Activated naive CD8-positive, alpha-beta T cell treated with anti-CD3 and anti-CD28 coated beads, Interleukin-2, amount 50 U/mL, for 24 hours (primary cell): Measurements from ENCODE around the gene EIF4ENIF1.
A peak's percentile ranks its signal among the peaks of the same experiment; 100 is the strongest.
"Not testable (repeated sequence)": the region's sequence is repeated elsewhere in the genome, so short reads cannot be mapped to it uniquely, and the experiment has no call there.

ENCODE experiments used
- ATAC-seq: fragments of 150-1000 bp; cut with Tn5 transposase; one replicate; pipeline ENCODE4 v1.10.0; 2021
- DNase-seq: peaks from one replicate; pipeline ENCODE4 v3.0.0; 2021
- H3K27ac Mint-ChIP-seq: one replicate; pipeline ENCODE4 v1.8.0; 2021; ENCODE audit warnings: mild to moderate bottlenecking, mixed read lengths
- H3K27me3 Mint-ChIP-seq: one replicate; pipeline ENCODE4 v1.8.0; 2021; ENCODE audit warnings: mixed read lengths
- H3K36me3 Mint-ChIP-seq: one replicate; pipeline ENCODE4 v1.8.0; 2021; ENCODE audit warnings: low read depth, mixed read lengths
- H3K4me1 Mint-ChIP-seq: one replicate; pipeline ENCODE4 v1.8.0; 2021; ENCODE audit warnings: mixed read lengths
- H3K4me3 Mint-ChIP-seq: one replicate; pipeline ENCODE4 v1.8.0; 2021; ENCODE audit warnings: mild to moderate bottlenecking, moderate library complexity, mixed read lengths
- H3K9me3 Mint-ChIP-seq: one replicate; pipeline ENCODE4 v1.8.0; 2021; ENCODE audit warnings: mixed read lengths

The EIF4ENIF1 gene

DNA sequence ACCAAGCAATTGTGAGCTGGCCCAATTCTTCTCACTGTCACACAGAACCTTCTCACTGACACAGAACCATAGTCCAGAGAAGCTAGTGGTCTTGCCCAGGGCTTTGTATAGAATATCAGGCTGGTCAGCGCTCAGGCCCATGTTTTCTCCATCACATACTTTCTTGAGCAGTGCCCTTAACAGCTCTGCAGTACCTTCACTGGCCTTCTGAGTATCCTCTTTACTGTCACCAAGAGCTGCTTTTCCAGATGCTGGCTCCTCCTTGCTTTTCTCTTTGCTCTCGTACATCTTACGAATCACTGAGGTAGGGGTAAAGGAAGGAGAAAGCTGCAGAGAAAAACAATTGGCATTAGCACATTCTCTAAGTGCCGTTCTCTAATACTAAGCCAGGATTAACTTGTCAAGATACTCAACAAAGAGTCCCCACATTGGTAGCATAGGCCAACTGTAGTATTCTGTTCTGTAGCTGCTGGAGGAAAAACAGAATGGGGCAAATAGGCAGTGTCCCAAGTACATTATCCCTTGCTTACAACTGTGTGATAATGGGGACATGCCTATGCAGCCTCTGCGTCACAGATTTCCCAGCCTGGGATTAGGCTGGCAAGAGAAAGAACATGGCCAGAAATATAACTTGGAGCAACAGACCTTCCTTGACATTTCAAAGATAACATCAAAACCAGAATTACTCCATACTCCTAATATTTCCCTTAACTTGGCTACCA, 46.7 kb downstream of the EIF4ENIF1 start:
- H3K27me3 Mint-ChIP-seq: no peaks in the 10 kb centered on the region
- H3K4me1 Mint-ChIP-seq: no peaks in the 10 kb centered on the region
- DNase-seq: no peak
- peaks cover 70% of the 10 kb centered on the region for H3K36me3 Mint-ChIP-seq
- H3K4me3 Mint-ChIP-seq: no peak overlapping the region
- no peak for ATAC-seq
- H3K27ac Mint-ChIP-seq: no peak overlapping the region
- H3K9me3 Mint-ChIP-seq: no peaks in the 10 kb centered on the region

DNA sequence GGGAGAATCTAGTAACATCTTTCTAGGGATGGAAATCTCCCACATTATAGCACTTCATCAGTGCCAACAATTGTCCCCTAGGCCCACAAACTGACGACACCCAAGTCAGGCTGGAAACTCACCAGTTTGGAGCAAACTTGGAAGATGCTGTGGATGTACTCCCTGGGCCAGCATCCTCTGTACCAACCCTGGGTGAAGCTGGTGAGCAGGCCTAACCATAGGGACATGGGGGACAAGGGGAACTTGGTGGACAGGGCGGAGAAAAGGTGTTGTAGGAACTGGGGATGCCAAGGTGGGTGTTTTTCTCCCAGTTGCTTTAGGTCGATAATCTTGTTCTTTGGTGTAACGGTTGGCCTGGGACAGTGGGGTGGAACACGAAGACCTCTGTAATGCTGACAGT, 48.0 kb downstream of the EIF4ENIF1 start:
- no peak overlapping the region for H3K27ac Mint-ChIP-seq
- H3K36me3 Mint-ChIP-seq: peaks cover 80% of the 10 kb centered on the region
- no peak for DNase-seq
- H3K4me1 Mint-ChIP-seq: peaks cover 4% of the 10 kb centered on the region
- no peak for ATAC-seq
- H3K9me3 Mint-ChIP-seq: no peaks in the 10 kb centered on the region
- no peak overlapping the region for H3K4me3 Mint-ChIP-seq
- H3K27me3 Mint-ChIP-seq: no peaks in the 10 kb centered on the region

DNA sequence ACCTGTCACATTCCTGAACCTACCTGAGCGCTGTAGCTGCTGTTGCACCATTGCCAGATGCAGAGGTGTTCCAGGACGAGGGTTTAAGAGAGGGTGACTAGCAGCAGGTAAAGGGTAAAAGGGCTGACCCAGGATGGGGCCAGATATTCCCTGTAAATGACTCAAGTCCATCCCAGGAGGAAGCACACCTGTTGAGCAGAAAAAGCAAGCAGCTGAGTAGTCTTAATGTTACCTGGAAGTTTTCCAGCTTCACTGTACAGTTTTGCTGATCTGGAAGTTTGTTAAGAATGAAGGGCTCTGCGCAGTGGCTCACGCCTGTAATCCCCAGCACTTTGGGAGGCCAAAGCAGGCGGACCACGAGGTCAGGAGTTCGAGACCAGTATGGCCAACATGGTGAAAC, 49.0 kb downstream of the EIF4ENIF1 start:
- Mint-ChIP-seq H3K27ac (no peak overlapping the region), H3K4me1 (peaks cover 4% of the 10 kb centered on the region), H3K9me3 (no peaks in the 10 kb centered on the region), H3K27me3 (no peaks in the 10 kb centered on the region), H3K36me3 (peaks cover 85% of the 10 kb centered on the region), H3K4me3 (no peak overlapping the region)
- no peak for DNase-seq
- ATAC-seq: no peak

DNA sequence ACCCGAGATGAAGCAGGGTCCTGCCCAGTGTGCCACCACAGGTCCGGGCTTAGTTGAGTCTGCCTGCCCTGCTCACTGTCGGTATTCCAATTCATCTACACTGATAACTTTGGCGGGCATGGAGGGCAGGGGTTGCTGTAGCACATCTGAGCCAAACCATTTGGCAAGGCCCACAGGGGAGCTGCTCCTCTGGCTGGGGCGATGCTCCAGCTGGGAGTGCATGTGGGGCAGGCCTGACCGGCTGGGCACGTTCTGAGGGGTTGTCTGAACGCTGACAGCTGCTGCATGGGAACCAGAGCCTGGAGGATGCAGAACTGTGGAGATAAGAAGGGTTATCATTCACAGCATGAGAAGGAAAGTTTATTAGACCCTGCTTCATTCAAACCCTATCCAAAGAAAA, 49.8 kb downstream of the EIF4ENIF1 start:
- no peak for ATAC-seq
- no peaks in the 10 kb centered on the region for H3K27me3 Mint-ChIP-seq
- H3K36me3 Mint-ChIP-seq: peaks cover 82% of the 10 kb centered on the region
- H3K4me3 Mint-ChIP-seq: no peak overlapping the region
- H3K27ac Mint-ChIP-seq: no peak overlapping the region
- DNase-seq: no peak
- H3K4me1 Mint-ChIP-seq: peaks cover 4% of the 10 kb centered on the region
- no peaks in the 10 kb centered on the region for H3K9me3 Mint-ChIP-seq

DNA sequence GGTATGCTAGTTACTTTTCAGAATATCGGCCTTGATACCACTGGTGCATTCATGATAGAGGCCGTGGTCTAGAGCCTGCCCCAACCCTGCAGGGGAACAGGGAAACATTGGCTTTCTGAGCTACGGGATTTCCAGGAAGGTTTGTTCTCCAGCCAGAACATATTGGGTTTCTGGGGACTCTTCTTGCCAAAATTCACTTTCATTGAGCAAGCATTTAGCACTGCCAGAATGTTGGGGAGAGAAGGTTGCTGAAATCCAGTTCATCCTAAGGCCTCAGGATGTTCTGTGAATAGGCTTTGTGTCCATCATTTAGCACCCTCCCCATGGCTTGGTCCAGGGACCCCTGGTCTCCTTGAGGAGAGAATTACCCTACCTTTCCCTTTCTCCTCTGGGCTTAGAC, 53.5 kb downstream of the EIF4ENIF1 start:
- peaks cover 75% of the 10 kb centered on the region for H3K36me3 Mint-ChIP-seq
- peaks cover 4% of the 10 kb centered on the region for H3K4me1 Mint-ChIP-seq
- H3K4me3 Mint-ChIP-seq: no peak overlapping the region
- H3K27ac Mint-ChIP-seq: no peak overlapping the region
- DNase-seq (no peak), ATAC-seq (no peak)
- H3K27me3 Mint-ChIP-seq: no peaks in the 10 kb centered on the region
- no peaks in the 10 kb centered on the region for H3K9me3 Mint-ChIP-seq

DNA sequence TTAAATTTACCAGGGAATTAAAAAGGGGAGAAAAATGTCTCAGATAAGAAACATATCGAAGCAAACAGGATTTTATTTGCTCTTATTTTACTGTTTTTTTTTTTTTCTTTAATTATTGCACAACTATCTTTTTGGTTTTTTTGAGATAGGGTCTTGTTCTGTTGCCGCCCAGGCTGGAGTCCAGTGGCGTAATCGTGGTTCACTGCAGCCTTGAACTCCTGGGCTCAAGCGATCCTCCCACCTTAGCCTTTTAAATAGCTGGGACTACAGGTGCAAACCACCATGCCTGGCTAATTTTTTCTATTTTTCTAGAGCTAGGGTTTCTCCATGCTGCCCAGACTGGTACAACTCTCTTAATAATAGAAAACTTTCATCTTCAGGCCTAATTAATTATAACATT, 57.7 kb downstream of the EIF4ENIF1 start:
- H3K36me3 Mint-ChIP-seq: peaks cover 60% of the 10 kb centered on the region
- H3K4me1 Mint-ChIP-seq: peaks cover 1% of the 10 kb centered on the region
- H3K9me3 Mint-ChIP-seq: no peaks in the 10 kb centered on the region
- ATAC-seq (no peak), DNase-seq (no peak)
- H3K27me3 Mint-ChIP-seq: no peaks in the 10 kb centered on the region
- no peak overlapping the region for H3K27ac Mint-ChIP-seq
- no peak overlapping the region for H3K4me3 Mint-ChIP-seq

DNA sequence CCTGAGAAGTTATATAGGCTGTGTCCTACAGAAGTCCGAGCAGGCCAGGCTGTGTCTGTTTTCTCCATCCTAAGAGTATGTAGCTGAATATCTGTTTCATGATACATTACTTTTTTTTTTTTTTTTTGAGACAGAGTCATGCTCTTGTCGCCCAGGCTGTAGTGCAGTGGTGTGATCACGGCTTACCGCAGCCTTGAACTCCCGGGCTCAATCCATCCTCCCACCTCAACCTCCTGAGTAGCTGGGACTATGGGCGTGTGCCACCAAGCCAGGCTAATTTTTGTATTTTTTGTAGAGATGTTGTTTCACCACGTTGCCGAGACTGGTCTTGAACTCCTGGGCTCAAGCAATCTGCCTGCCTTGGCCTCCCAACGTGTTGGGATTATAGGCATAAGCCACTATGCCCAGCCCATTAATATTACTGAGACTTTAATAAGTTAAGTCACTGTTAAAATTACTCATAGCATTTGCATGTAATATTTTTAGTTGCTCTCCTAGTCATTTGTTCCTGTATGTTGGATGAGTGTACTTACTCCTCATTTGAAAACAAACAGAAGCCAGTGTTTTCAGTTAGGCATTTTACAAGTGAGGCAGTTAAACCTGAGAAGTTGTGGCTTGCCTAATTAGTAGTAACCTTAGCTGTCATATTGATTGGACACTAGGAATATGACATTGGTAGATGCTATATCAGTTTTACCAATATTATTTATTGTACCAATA, 64.2 kb downstream of the EIF4ENIF1 start:
- peaks cover 64% of the 10 kb centered on the region for H3K36me3 Mint-ChIP-seq
- H3K27ac Mint-ChIP-seq: peak overlapping the region; percentile 31
- DNase-seq (no peak), ATAC-seq (no peak)
- H3K4me3 Mint-ChIP-seq: no peak overlapping the region
- H3K9me3 Mint-ChIP-seq: no peaks in the 10 kb centered on the region
- no peaks in the 10 kb centered on the region for H3K4me1 Mint-ChIP-seq
- H3K27me3 Mint-ChIP-seq: no peaks in the 10 kb centered on the region

DNA sequence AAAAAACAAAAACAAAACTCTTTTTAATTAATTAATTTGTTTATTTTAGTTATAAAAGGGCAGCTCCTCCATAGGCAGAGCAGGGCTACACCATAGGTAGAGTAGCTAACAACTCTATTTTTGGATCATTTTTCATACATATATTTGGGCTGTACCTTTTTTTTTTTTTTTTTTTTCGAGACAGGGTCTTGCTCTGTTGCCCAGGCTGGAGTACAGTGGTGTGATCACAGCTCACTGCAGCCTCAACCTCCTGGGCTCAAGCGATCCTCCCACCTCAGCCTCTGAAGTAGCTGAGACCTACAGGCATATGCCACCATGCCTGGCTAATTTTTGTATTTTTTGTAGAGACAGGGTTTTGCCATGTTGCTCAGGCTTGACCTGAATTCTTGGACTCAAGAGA, 87.3 kb downstream of the EIF4ENIF1 start:
- H3K27ac Mint-ChIP-seq, H3K4me3 Mint-ChIP-seq, H3K9me3 Mint-ChIP-seq, ATAC-seq, H3K27me3 Mint-ChIP-seq, DNase-seq: not testable (repeated sequence)
- Mint-ChIP-seq H3K36me3 (peaks cover 37% of the 10 kb centered on the region), H3K4me1 (peaks cover 30% of the 10 kb centered on the region)

DNA sequence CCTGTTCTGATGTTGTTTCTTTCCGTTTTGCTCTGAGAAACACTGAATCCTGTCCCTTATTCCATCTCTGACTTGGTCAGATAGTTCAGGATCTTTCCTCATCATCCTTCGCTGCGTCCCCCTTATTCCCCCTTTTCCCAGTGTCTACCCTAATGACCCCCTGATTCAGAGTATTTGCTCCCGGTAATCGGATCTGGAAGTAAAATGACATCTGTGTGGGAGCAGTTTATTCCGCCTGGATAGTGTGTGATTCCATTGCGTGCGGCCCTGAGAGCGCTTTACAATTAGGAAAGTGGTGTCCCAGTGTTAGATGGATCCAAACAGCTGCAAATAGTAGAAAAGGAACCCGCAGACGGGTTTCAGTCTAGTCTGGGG, 89.6 kb downstream of the EIF4ENIF1 start:
- peaks cover 28% of the 10 kb centered on the region for H3K4me1 Mint-ChIP-seq
- no peaks in the 10 kb centered on the region for H3K27me3 Mint-ChIP-seq
- peak overlapping the region; percentile 98 for H3K27ac Mint-ChIP-seq
- peak overlapping the region; percentile 99 for H3K4me3 Mint-ChIP-seq
- ATAC-seq (no peak), DNase-seq (no peak)
- H3K36me3 Mint-ChIP-seq: peaks cover 25% of the 10 kb centered on the region
- H3K9me3 Mint-ChIP-seq: no peaks in the 10 kb centered on the region

DNA sequence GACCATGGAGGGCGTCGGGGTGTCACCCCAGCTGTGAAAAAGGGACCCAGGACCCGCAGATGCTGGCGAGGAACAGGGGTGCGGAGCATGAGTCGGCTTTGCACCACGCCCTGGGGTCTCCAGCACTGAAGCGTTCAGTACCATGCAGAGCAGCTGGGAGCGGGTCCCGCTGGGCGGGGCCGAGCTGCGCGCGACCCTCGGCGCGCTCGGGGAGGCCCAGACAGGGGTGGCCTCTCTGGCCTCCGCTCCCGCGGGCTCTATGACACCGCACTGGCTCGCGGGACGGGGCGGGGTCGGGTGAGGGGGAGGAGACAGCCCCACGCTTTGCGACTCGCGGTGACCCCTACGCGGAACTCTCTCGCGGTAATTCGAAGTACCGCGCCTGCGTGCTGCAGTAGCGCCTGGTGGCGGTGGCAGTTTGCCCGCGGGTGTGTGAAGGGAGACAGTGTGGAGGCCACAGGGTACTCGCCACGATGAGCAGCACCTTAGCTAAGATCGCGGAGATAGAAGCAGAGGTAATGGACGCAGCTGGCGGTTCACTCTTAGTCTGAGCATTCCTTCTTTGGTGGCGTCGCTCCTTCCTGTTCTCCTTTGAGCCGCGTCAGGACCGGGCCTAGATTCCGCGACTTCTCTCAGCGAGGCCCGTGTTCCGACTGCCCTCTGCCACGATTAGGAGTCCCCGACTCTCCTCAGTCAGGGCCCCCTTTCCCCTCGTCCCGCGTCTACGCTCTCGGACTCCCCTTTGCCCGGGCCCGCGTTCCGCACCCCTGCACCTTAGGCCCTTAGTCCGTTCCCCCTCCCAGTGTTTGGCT, 90.2 kb downstream of the EIF4ENIF1 start, which contains the start of gene DRG1:
Gene DRG1, plus strand, starts transcription at position 394 of the 812 bp plus-strand sequence. Its CDS starts 80 bp downstream, at position 474.
- H3K4me3 Mint-ChIP-seq: peak within 1 kb of the TSS; percentile 99
- no peaks in the 10 kb centered on the region for H3K27me3 Mint-ChIP-seq
- peaks cover 25% of the 10 kb centered on the region for H3K36me3 Mint-ChIP-seq
- H3K9me3 Mint-ChIP-seq: peaks cover 2% of the 10 kb centered on the region
- peak within 1 kb of the TSS; percentile 98 for H3K27ac Mint-ChIP-seq
- ATAC-seq (peak; percentile 100), DNase-seq (peak; percentile 98)
- H3K4me1 Mint-ChIP-seq: peaks cover 28% of the 10 kb centered on the region

DNA sequence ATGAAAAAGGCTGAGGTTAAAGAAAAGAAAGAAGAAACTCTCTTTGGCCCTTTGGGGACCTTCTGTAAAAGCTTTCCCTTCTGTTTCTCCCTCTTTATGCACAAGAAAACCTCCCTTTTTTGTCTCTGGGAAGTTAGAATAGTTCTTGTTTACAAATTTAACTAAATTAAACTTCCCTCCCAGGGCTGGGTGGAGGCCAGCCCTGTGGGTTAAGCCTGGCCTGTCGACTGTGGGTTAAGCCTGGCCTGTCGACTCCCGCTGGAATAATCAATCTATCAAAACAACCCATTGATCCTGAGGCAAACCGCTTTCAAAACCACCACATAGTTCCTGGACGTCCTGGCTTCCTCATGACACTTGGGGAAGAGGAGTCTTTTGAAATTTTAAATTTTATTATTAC, 91.4 kb downstream of the EIF4ENIF1 start:
- DNase-seq (no peak), ATAC-seq (no peak)
- H3K4me3 Mint-ChIP-seq: no peak overlapping the region
- peaks cover 26% of the 10 kb centered on the region for H3K4me1 Mint-ChIP-seq
- H3K27me3 Mint-ChIP-seq: no peaks in the 10 kb centered on the region
- peaks cover 20% of the 10 kb centered on the region for H3K36me3 Mint-ChIP-seq
- H3K9me3 Mint-ChIP-seq: peaks cover 4% of the 10 kb centered on the region
- H3K27ac Mint-ChIP-seq: no peak overlapping the region

DNA sequence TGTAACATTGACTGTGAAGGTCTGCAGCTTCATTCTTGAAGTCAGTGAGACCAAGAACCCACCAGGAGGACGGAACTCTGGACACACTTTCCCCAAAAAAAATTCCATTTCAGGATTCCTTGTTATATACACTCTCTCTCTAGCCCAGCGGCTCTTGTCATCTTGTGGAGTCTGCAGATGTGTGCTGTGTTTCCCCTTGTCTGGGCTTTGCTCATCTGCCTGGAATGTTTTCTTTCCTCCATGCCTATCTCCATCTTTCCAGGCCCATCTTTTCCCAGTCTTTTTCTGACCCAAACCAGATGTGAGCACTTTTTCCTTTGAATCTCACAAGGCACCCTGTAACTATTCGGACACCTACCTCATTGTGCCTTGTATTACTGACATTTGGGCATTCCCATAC, 95.3 kb downstream of the EIF4ENIF1 start:
- Mint-ChIP-seq H3K36me3 (no peaks in the 10 kb centered on the region), H3K27ac (no peak overlapping the region), H3K4me1 (peaks cover 2% of the 10 kb centered on the region), H3K27me3 (no peaks in the 10 kb centered on the region), H3K9me3 (peaks cover 4% of the 10 kb centered on the region), H3K4me3 (no peak overlapping the region)
- ATAC-seq: no peak
- DNase-seq: no peak

DNA sequence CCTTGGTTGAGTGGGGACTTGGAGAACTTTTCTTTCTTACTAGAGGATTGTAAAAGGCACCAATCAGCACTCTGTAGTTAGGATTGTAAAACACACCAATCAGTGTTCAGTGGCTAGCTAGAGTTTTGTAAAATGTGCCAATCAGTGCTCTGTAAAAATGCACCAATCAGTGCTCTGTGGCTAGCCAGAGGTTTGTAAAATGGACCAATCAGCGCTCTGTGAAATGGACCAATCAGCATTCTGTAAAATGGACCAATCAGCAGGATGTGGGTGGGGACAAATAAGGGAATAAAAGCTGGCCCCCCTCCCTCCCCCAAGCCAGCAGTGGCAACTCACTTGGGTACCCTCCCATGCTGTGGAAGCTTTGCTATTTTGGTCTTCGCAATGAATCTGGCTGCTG, 95.7 kb downstream of the EIF4ENIF1 start:
- ATAC-seq (no peak), DNase-seq (no peak)
- no peaks in the 10 kb centered on the region for H3K27me3 Mint-ChIP-seq
- H3K4me3 Mint-ChIP-seq: no peak overlapping the region
- H3K27ac Mint-ChIP-seq: no peak overlapping the region
- H3K9me3 Mint-ChIP-seq: peaks cover 4% of the 10 kb centered on the region
- H3K4me1 Mint-ChIP-seq: peaks cover 1% of the 10 kb centered on the region
- no peaks in the 10 kb centered on the region for H3K36me3 Mint-ChIP-seq
